Measurements from ENCODE around the gene GPR146.
"Not testable (repeated sequence)": the region's sequence is repeated elsewhere in the genome, so short reads cannot be mapped to it uniquely, and the experiment has no call there.

The GPR146 gene

GRCh38 chr7:1026721-1027161, 17.6 kb upstream of the GPR146 start:
- FAIRE-seq, result no peak

- FAIRE-seq, result no peak
These were observed 16.9 kb upstream of the GPR146 start for GRCh38 chr7:1027242-1028043.

DNA sequence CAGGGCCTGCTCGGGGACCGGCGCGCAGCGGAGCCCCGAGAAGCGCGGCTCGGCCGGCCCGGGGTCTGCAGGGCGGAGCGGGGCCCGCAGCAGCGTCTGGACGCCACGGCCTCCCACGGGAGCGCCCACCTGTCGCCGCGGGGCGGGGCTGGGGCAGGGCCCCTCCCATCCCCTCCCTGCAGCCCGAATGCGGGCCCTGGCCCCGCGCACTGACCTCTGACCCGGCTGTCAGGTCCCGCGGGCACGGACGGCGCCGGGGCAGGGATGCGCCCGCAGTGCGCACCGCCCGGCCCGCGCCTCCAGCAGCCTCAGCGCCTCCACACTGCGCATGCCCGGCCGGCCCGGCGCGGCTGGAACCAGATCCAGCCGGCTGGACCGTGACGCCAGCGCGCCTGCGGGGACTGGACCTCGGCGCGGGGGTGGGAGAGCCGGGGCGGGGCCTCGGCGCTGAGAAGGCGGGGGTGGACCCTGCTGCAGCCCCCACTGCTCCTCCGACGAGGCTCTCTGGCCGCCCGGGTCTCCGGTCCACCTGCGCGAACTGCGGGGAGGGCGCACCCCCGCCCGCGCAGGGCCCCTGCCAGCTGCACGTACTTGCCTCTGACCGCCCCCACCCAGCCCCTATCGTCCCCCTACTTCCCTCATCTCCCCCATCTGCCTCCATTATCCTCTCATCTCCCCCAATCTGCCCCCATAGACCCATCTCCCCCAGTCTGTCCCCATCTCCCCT, 16.1 kb upstream of the GPR146 start:
- FAIRE-seq, result no peak

DNA sequence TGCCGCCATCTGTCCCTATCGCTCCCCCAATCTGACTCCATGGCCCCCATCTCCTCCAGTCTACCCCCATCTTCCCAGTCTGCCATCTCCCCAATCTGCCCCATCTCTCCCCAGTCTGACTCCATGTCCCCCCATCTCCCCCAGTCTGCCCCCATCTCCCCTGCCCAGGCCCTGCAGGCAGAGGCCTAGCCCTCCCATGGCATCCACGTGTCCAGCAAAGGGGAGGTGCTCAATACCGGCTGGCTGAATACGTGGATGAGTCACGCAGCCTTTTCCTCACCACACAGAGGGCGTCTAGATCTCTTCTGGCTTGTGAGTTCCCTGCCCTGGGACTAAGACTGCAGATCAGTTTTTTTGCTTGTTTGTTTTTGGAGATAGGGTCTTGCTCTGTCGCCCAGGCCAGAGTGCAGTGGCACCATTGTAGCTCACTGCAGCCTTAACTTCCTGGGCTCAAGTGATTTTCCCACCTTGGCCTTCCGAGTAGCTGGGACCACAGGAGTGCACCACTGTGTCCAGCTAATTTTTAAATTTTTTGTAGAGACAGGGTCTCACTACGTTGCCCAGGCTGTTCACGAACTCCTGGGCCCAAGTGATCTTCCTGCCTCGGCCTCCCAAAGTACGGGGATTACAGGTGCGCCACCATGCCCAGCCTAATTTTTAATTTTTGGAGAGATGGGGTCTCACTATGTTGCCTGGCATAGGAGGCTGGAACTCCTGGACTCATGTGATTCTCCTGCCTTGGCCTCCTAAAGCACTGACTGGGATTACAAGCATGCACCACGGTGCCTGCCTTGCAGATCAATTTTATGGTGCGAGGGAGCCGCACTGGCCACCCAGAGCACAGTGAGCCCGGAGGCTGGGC, 15.3 kb upstream of the GPR146 start:
- peak; percentile 96 for FAIRE-seq

DNA sequence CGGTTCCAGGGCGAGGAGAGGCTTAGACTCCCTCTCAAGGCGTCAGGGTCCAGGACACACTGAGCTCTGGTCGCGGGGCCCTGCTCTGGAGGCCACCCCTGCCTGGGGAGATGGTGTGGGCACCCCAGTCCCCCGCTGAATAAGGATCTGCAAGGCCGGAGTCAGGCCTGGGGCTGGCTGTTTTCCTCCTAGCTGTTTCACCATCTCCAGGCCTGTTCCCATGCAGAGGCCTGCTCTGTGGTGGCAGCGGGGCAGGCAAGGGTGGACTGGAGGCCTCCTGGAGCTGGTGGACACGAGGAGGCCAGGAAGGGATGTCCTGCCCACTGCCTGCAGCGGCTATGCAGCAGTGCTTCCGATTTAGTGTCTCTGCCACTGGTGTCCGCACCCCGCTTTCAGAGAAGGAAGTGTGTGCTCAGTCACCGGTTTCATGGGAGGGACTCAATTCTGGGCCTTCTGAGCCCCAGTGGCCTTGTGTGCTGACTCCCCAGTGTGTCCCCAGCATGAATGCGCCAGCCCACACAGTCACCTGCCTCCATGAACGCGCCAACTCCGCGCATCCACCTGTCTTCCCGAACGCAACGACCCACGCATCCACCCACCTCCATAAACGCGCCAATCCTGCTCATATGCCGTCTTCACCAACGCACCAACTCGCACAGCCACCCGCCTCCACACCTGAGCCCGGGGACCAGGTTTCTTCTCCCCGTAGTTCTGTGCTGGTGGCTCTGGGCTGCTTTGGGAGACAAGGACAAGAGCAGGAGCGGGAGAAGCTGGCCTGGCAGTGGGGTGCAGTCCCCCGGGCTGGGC, 14.5 kb upstream of the GPR146 start:
- FAIRE-seq, result no peak

- FAIRE-seq, result no peak
These were observed 13.8 kb upstream of the GPR146 start for GRCh38 chr7:1030444-1031070.

DNA sequence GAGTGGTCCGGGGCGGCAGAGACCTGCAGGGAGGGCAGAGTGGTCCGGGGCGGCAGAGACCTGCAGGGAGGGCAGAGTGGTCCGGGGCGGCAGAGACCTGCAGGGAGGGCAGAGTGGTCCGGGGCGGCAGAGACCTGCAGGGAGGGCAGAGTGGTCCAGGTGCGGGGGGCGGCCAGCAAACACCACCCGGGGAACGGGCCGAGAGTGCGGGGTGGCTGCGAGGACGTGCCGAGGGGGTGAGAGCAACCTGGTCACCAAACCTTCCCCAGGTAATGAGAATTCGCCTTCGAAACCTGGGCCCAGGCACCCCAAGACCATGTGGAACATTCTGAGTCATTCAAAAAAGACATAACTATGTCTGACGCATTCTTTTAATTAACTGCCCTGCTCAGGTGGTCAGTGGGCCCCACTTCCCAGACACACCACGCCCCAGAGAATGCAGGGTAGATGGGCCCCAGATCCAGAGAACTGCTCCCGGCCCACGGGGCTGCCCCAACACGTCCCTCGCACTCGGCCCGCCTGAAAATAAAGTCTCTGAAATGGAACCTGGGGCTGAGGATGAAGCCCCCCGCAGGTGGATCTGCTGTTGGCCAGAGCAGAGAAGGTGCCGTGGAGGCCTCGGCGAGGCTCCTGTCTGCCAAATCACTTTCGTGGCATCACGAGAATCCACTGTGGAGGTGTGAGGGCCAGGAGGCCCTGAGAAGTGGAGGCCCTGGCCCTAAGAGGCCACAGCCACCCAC, 12.5 kb upstream of the GPR146 start:
- FAIRE-seq, result no peak

DNA sequence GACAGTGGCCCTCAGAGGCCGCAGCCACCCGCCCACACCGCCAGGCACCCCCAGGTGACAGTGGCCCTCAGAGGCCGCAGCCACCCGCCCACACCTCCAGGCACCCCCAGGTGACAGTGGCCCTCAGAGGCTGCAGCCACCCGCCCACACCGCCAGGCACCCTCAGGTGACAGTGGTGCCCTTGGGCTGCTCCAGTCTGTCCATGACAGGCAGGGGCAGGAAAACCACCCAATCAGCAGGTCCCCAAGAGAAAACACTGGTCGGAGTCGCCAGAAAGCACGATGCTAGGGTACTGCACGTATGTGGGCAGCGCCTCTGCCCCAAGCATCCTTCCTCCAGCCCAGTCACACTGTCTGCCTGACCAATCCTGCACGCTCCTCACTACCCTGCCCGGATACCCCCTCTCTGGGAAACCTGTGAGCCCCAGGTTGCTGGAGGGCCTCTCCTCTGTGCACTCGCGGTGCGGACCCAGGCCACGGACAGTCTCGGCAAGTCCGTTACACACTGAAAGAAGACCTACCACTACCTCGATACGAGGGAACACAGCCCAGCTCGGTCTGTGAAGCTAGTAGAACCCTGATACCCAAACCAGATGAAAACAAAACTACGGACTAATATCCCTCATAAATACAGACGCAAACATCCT, 11.7 kb upstream of the GPR146 start:
- no peak for FAIRE-seq

DNA sequence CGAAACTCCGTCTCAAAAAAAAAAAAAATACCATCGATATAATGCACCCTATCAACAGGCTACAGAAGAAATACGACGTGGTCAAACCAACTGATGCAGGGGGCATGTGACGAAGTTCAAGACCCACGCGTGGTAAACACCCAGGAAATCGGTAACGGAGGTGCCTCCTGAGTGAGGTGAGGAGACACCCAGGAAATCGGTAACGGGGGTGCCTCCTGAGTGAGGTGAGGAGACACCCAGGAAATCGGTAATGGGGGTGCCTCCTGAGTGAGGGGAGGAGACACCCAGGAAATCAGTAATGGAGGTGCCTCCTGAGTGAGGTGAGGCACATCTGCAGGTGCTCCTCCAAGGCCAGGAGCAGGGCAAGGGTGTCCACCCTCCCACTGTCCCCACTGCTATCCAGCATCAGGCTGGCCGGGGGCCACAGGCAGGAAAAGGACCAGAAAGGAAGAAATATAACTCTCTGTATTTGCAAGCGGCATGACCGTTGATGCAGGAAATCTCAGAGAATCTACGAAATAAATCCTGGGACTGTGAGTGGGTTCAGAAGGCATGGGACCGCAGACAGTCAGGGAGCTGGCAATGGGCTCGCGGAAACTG, 10.7 kb upstream of the GPR146 start:
- FAIRE-seq, result no peak

GRCh38 chr7:1034769-1035168, 9.6 kb upstream of the GPR146 start:
- FAIRE-seq, result not testable (repeated sequence)

DNA sequence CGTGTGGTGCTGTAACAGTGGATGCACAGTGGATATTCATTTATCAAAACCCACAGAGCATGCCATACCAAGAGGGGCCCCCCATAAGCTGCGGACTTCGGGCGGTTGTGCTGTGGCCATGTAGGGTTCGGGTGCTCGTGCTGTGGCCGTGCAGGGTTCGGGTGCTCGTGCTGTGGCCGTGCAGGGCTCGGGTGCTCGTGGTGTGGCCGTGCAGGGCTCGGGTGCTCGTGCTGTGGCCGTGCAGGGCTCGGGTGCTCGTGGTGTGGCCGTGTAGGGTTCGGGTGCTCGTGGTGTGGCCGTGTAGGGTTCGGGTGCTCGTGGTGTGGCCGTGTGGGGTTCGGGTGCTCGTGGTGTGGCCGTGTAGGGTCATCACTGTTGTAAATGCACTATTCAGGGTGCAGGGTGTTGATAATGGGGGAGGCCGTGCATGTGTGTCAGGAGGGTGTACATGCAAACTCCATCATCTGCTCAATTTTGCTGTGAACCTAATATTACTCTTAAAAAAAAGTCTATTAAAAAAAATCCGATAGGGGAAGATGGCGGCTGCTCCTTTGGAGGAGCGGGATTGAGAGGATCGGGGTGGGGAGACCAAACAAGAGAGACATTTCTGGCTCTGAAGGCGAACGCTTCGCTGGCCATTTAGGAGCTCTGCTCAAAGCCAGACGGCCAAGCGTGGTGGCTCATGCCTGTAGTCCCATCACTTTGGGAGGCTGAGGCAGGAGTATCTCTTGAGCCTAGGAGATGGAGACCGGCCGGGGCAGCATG, 8.0 kb upstream of the GPR146 start:
- peak; percentile 37 for FAIRE-seq

DNA sequence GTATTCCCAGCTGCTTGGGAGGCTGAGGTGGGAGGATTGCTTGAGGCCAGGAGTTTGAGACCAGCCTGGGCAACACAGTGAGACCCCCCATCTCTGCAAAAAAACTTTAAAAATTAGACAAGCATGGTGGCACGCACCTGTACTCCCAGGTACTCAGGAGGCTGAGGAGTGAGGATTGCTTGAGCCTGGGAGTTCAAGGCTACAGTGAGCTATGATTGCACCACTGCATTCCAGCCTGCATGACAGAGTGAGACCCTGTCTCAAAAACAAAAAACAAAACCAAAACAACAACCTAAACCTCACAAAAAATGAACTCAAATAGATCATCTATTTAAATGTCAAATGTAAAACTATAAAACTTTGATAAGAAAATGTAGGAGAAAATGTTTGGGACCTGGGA, 4.1 kb upstream of the GPR146 start:
- FAIRE-seq, result not testable (repeated sequence)

- FAIRE-seq, result no peak
These were observed 3.6 kb upstream of the GPR146 start for GRCh38 chr7:1040790-1041189.

- no peak for FAIRE-seq
These were observed 2.5 kb upstream of the GPR146 start for GRCh38 chr7:1041551-1042491.

- FAIRE-seq, result no peak
These were observed 1.9 kb upstream of the GPR146 start for GRCh38 chr7:1042492-1042833.

- no peak for FAIRE-seq
These were observed 676 bp upstream of the GPR146 start for GRCh38 chr7:1043552-1044188.
